Rectal smooth muscle tissue (tissue), 1 donor: ENCODE measurements around the gene MAST3.
A peak's percentile ranks its signal among the peaks of the same experiment; 100 is the strongest.

Experiments used
- H3K27ac ChIP-seq: one replicate; pipeline ENCODE4 v1.7.0; 2013; ENCODE audit warnings: low read depth, low read length, inconsistent platforms
- H3K27me3 ChIP-seq: one replicate; pipeline ENCODE4 v1.7.0; 2013; ENCODE audit warnings: low read length; ENCODE audit not compliant: control insufficient read depth, insufficient read depth
- H3K36me3 ChIP-seq: one replicate; pipeline ENCODE4 v1.7.0; 2013; ENCODE audit warnings: low read length; ENCODE audit not compliant: control insufficient read depth, insufficient read depth
- H3K4me1 ChIP-seq: one replicate; pipeline ENCODE4 v1.7.0; 2013; ENCODE audit warnings: low read length; ENCODE audit not compliant: control insufficient read depth, insufficient read depth
- H3K4me3 ChIP-seq: one replicate; pipeline ENCODE4 v1.7.0; 2013; ENCODE audit warnings: low read length
- H3K9ac ChIP-seq: one replicate; pipeline ENCODE4 v1.7.0; 2013; ENCODE audit warnings: low read length

The MAST3 gene

DNA sequence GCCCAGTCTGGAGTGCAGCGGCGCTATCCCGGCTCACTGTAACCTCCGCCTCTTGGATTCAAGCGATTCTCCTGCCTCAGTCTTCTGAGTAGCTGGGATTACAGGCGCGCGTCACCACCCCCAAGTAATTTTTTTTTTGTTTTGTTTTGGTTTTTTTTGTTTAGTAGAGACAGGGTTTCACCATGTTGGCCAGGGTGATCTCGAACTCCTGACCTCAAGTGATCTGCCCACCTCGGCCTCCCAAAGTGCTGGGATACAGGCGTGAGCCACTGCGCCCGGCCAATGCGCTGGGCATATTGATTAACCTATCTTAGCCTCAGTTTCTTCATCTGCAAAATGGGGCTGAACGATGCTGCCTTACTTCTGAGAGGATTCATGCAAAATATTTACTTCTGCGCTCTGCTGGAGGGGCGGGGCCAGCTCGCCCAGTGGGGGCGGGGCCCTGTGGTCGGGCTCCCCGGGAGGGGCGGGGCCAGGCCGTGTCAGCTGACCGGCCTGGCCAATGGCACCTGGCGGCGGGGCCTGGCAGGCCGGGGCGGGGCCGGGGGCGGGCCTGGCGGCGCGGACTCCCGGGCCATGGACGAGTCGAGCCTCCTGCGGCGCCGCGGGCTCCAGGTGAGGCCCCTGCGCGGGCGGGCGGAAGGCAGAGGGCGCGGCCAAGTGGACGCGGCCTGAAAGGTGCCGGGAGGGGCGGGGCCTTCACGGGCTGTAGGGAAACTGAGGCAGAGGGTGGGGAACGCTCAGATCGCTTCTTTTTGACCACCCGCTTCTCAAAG, at the start of gene MAST3:
Gene MAST3, plus strand, starts transcription at position 562 of the 776 bp plus-strand sequence. Its CDS starts 15 bp downstream, at position 577.
- Histone ChIP-seq H3K4me3 (peak within 1 kb of the TSS; percentile 64), H3K27ac (no peak within 1 kb of the TSS), H3K4me1 (peaks cover 4% of the 10 kb centered on the region), H3K36me3 (no peaks in the 10 kb centered on the region), H3K9ac (no peak within 1 kb of the TSS), H3K27me3 (peaks cover 8% of the 10 kb centered on the region)

DNA sequence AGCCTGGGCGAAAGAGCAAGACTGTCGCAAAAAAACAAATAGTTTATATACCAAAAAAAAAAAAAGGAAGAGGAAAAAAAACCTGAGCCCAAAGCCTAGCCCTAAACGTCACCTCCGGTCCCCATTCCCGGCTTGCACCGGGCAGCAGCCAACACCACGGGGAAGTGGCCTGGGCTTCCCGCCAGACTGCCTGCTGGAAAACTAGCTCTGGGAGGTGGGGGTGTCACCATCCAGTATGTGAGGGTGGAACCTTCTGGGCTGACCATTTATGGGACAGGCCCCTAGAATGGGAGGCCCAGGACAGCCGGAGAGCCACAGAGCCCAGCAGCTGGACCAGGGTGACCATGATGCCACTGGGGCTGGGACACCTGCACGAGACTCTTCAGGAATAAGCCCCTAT, 48.2 kb upstream of the MAST3 start:
- Histone ChIP-seq H3K27me3 (no peaks in the 10 kb centered on the region), H3K4me3 (no peak overlapping the region)

DNA sequence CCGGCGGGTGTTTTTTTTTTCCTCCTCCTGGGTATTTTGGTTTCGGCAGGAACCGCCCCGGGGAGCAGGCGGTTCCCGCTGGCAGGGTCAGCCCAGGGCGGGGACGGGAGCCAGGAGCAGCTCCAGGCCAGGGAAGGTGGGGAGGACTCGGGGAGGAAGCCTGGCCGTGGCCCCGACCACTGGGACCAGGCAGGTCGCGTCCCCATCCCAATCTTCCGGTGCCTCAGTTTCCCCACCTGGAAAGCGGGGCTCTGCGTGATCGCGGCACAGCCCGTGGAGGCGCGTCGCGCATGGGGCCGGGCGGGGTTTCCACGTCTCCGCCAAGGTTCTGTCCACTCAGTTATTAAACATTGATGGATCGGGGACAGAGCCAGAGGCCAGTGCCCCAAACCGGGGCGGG, 45.7 kb upstream of the MAST3 start:
- Histone ChIP-seq H3K4me3 (no peak overlapping the region), H3K36me3 (no peaks in the 10 kb centered on the region), H3K27ac (no peak overlapping the region), H3K9ac (no peak overlapping the region), H3K4me1 (peaks cover 3% of the 10 kb centered on the region), H3K27me3 (no peaks in the 10 kb centered on the region)

More for the DNA sequence above, 48.2 kb upstream of the MAST3 start:
- Histone ChIP-seq H3K9ac (no peak overlapping the region), H3K36me3 (no peaks in the 10 kb centered on the region), H3K27ac (peak overlapping the region; percentile 57), H3K4me1 (peaks cover 3% of the 10 kb centered on the region)

DNA sequence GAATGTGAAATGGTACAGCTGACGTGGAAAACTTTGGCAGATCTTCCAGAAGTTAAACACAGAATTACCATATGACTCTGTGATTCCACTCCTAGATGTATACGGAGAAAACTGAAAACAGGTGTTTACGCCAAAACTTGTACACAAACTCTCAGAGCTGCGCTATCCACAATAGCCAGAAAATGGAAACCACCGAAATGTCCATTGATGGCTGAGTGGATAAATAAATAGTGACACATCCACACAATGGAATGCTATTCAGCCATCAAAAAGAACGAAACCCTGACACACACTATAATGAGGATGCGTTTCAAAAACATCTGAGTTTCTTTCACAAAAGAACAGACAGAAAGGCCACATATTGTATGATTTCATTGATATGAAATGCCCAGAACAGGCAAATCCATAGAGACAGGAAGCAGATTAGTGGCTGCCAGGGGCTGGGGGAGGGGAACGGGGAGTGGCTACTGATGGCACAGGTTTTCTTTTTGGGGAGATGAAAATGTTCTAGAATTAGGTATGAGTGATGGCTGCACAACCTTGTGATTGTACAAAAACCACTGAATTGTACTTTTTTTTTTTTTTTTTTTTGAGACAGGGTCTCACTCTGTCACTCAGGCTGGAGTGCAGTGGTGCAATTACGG, 43.9 kb upstream of the MAST3 start:
- Histone ChIP-seq H3K4me1 (peaks cover 5% of the 10 kb centered on the region), H3K27ac (no peak overlapping the region), H3K36me3 (no peaks in the 10 kb centered on the region), H3K4me3 (no peak overlapping the region), H3K9ac (no peak overlapping the region), H3K27me3 (no peaks in the 10 kb centered on the region)

DNA sequence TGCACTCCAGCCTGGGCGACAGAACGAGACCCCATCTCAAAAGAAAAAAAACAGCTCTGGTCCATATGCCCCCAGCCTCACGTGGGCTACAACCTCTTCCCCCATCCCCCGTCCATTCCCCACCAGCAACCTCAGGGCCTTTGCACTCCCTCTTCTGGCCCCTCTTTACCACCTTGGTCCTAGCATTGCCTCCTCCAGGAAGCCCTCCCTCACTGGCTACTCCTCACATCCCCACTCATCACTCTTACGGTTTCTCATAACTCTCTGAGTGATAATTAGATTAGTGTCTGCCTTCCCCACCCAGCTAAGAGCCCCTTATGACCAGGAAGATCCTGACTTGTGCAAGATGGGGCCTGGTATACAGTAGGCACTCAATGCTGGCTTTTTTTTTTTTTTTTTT, 41.6 kb upstream of the MAST3 start:
- no peak overlapping the region for H3K9ac ChIP-seq
- H3K27ac ChIP-seq, result no peak overlapping the region
- H3K36me3 ChIP-seq, result no peaks in the 10 kb centered on the region
- H3K4me1 ChIP-seq, result peaks cover 2% of the 10 kb centered on the region
- H3K27me3 ChIP-seq, result no peaks in the 10 kb centered on the region
- H3K4me3 ChIP-seq, result no peak overlapping the region

DNA sequence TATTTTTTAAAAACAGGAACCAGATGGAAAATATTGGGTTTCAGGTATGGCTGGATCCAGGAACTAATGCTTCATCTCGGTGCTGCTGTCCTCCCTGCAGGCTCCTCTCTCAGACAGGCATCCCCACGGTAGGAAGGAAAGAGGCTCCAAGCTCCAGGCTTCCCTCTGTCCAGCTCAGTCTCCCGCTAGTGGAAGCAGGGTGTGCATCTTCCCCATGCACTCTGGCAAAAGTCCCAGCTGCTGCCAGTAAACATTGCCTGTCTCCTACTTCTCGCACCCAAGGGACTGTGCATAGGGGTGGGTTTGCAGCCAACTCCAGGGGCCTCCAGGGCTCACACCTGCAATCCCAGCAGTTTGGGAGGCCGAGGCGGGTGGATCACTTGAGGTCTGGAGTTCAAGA, 40.0 kb upstream of the MAST3 start:
- H3K27me3 ChIP-seq, result no peaks in the 10 kb centered on the region
- H3K9ac ChIP-seq, result no peak overlapping the region
- no peak overlapping the region for H3K4me3 ChIP-seq
- peaks cover 2% of the 10 kb centered on the region for H3K4me1 ChIP-seq
- no peak overlapping the region for H3K27ac ChIP-seq
- H3K36me3 ChIP-seq, result no peaks in the 10 kb centered on the region

DNA sequence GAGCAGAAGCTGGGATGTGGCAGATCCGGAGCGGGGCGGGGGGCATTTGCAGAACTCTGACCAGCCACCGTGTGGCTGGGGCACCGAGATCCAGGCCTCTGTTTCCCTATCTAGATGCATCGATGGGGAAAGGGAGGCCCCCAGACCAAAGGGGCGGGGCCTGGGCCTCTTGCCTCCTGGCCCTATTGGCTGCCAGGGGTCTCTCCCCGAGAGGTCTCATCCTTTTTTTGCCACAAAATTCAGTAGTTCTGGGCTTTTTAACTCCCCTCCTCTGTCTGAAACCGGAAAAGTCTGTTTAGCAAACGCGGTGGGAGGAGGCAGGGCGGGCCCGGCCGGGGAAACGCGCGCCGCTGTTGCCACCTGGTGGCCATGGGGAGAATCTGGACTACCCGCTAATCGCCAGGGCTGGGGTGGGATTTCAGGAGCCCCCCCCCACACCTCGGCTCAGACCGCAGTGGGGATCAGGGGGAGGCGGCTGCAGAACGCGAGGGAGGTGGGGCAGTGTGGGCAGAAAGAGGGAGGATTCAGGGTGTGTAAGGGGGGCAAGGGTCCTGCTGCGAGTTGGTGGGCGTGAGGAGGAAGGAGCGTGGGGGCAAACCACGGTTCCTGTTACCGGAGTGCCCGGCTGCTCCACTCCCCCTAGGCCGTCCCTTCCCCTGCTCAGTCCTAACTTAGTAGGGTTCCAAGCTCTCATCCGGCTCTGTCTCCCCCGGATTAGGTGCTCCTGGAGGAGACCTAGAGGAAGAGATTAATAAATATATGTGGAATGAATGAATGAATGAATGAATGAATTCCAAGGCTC, 39.2 kb upstream of the MAST3 start:
- Histone ChIP-seq H3K27me3 (no peaks in the 10 kb centered on the region), H3K4me1 (peaks cover 2% of the 10 kb centered on the region), H3K9ac (no peak overlapping the region), H3K27ac (peak overlapping the region; percentile 68), H3K36me3 (no peaks in the 10 kb centered on the region), H3K4me3 (peak overlapping the region; percentile 41)

DNA sequence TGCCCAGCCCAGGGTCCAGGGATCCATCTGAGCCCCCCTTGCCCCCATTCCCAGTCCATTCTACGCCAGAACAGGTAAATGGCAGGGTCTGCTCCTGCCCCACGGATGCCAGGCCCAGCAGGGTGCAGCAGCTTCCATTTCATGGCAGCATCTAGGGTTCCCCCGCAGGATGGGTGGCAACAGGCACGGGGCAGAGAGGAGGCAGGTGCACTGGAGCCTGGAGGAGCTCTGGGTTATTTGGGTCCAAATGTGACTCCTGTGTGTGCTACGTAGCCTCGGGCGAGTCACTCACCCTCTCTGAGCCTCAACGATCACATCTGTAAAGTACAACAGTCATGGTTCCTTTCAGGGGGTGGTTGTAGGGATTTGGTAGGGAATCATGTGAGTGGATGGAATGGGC, 38.3 kb upstream of the MAST3 start:
- H3K4me3 ChIP-seq, result no peak overlapping the region
- no peak overlapping the region for H3K9ac ChIP-seq
- peaks cover 2% of the 10 kb centered on the region for H3K4me1 ChIP-seq
- H3K36me3 ChIP-seq, result no peaks in the 10 kb centered on the region
- no peaks in the 10 kb centered on the region for H3K27me3 ChIP-seq
- H3K27ac ChIP-seq, result no peak overlapping the region

DNA sequence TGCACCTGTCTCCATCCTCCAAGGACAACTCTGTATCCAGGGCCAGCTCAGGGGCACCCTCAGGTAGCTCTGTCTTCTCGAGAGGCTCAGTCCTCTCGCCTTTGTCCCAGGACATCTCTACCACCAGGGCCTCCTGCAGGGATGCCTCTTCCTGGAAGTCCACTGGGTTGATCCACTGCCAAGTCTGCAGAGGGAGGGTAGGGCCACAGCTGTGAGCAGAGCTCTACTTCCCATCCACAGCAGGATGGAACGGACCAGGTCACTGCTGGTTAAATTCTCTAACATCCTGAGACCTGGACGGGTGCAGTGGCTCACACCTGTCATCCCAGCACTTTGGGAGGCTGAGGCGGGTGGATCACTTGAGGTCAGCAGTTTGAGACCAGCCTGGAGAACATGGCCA, 37.7 kb upstream of the MAST3 start:
- Histone ChIP-seq H3K36me3 (no peaks in the 10 kb centered on the region), H3K4me3 (no peak overlapping the region), H3K27ac (no peak overlapping the region), H3K4me1 (peaks cover 2% of the 10 kb centered on the region), H3K9ac (no peak overlapping the region), H3K27me3 (no peaks in the 10 kb centered on the region)

DNA sequence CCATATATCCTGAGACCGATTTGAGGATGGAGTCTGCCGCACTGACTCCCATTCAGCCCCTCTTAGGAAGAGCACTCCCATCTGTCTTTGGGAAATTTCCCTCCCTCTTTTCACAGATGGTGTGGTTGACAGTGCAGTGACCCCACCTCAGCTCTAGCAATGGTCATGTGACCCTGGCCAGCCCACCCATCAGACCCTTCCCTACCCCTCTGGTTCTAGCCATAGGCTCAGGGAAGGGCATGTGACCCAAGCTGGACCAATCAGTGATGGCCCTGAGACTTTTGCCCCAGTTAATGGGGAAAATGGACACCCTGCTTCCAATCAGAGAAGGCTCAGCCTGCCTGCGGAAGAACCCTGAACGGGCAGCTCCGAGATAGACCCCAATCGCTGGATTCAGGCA, 37.1 kb upstream of the MAST3 start:
- no peak overlapping the region for H3K4me3 ChIP-seq
- no peaks in the 10 kb centered on the region for H3K36me3 ChIP-seq
- H3K4me1 ChIP-seq, result peaks cover 2% of the 10 kb centered on the region
- H3K9ac ChIP-seq, result no peak overlapping the region
- H3K27me3 ChIP-seq, result no peaks in the 10 kb centered on the region
- no peak overlapping the region for H3K27ac ChIP-seq

DNA sequence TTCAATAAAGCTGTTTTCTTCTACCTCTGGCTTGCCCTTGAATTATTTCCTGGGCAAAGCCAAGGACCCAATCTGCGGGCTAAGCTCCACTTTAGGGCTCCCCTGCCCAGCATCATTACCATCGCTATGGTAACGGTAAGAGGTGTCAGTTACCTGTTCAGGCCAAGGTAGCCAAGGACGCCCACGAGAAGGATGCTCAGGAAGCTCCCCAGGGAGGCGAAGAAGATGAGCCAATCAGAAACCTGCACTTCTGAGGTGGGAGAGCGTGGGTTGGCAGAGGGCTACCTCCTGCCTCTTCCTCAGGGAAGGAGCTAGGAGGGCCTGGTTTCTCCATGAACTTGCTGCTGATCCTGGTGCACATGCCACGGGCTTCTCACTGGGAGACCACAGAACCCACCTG, 35.5 kb upstream of the MAST3 start:
- no peak overlapping the region for H3K27ac ChIP-seq
- no peak overlapping the region for H3K9ac ChIP-seq
- H3K27me3 ChIP-seq, result no peaks in the 10 kb centered on the region
- H3K4me1 ChIP-seq, result peaks cover 2% of the 10 kb centered on the region
- no peak overlapping the region for H3K4me3 ChIP-seq
- no peaks in the 10 kb centered on the region for H3K36me3 ChIP-seq

DNA sequence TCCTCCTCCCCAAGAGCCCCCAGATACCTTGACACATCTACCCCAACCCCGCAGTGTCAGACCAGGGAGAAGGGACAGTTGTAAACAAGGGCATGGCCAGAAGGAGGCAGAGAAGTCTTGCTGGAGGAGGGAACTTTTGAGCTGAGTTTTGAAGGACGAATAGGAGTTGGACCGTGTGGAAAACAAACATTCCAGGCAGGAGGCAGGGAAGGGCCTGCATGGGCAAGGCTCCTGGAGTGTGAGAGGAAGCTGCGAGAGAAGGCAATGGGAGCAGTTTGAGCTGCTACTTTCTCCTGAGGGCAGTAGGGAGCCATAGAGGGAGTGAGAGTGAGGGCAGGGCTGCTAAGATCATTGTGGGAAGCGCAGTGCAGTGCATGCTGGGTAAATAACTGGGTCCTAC, 34.1 kb upstream of the MAST3 start:
- no peaks in the 10 kb centered on the region for H3K27me3 ChIP-seq
- H3K27ac ChIP-seq, result no peak overlapping the region
- no peaks in the 10 kb centered on the region for H3K36me3 ChIP-seq
- no peak overlapping the region for H3K4me3 ChIP-seq
- H3K9ac ChIP-seq, result no peak overlapping the region
- H3K4me1 ChIP-seq, result peaks cover 2% of the 10 kb centered on the region
